SU-DHL-6 (cell line): Measurements from ENCODE around the gene CA7.

ENCODE experiments used
- H2AFZ ChIP-seq: fragments of 200-600 bp; sonication (generic); 2 replicates; pipeline ENCODE4 v1.6.1; 2014; ENCODE audit warnings: low read depth, mild to moderate bottlenecking, moderate library complexity, mixed read lengths, antibody characterized with exemption, low read length; ENCODE audit not compliant: severe bottlenecking
- H3F3A ChIP-seq: fragments of 200-600 bp; shearing (Covaris generic); 2 replicates; pipeline ENCODE4 v1.6.0; 2016; ENCODE audit warnings: antibody characterized with exemption, mild to moderate bottlenecking; ENCODE audit not compliant: insufficient read depth
- H3K27ac ChIP-seq: fragments of 200-600 bp; sonication (generic); 2 replicates; pipeline ENCODE4 v1.5.1; 2016; ENCODE audit warnings: low read depth, mild to moderate bottlenecking, low read length, moderate library complexity, mixed read lengths
- H3K27me3 ChIP-seq: fragments of 200-600 bp; sonication (generic), shearing (Covaris generic); 2 replicates; pipeline ENCODE4 v1.6.0; 2014; ENCODE audit warnings: mild to moderate bottlenecking, low read length
- H3K36me3 ChIP-seq: fragments of 200-600 bp; sonication (generic); 2 replicates; pipeline ENCODE4 v1.6.1; 2014; ENCODE audit warnings: mild to moderate bottlenecking, low read length, mixed read lengths
- H3K4me2 ChIP-seq: fragments of 300-600, 200-600 bp; shearing (Covaris generic), sonication (generic); 2 replicates; pipeline ENCODE4 v1.6.0; 2014; ENCODE audit warnings: low read length, low read depth, mild to moderate bottlenecking; ENCODE audit not compliant: poor library complexity, severe bottlenecking
- H3K4me3 ChIP-seq: fragments of 200-600 bp; sonication (generic); 2 replicates; pipeline ENCODE4 v1.5.1; 2014; ENCODE audit warnings: antibody characterized with exemption, low read length, mild to moderate bottlenecking, mixed read lengths; ENCODE audit not compliant: insufficient read depth, poor library complexity, severe bottlenecking
- H3K79me2 ChIP-seq: fragments of 200-600 bp; sonication (generic); 2 replicates; pipeline ENCODE4 v1.6.1; 2014; ENCODE audit warnings: mild to moderate bottlenecking, low read length, moderate library complexity; ENCODE audit not compliant: insufficient read depth
- H3K9ac ChIP-seq: fragments of 200-600 bp; sonication (generic); 2 replicates; pipeline ENCODE4 v1.7.0; 2014; ENCODE audit warnings: mild to moderate bottlenecking, low read length
- H3K9me2 ChIP-seq: fragments of 200-600 bp; sonication (generic); replicated peaks from 2 replicates; pipeline ENCODE4 v1.6.1; 2014; ENCODE audit warnings: low read length; ENCODE audit not compliant: insufficient read depth
- H3K9me3 ChIP-seq: fragments of 200-600 bp; sonication (generic); 2 replicates; pipeline ENCODE4 v1.6.1; 2014; ENCODE audit warnings: low read length, mixed read lengths; ENCODE audit not compliant: insufficient read depth
- H4K20me1 ChIP-seq: fragments of 200-600 bp; sonication (generic); 2 replicates; pipeline ENCODE4 v1.6.1; 2014; ENCODE audit warnings: low read depth, mild to moderate bottlenecking, antibody characterized with exemption, low read length, moderate library complexity, mixed read lengths
- CTCF ChIP-seq: fragments of 200-600 bp; sonication (generic); IDR thresholded peaks from one replicate; pipeline ENCODE4 v1.5.1; 2017; ENCODE audit warnings: antibody characterized with exemption, mild to moderate bottlenecking, low read length, moderate library complexity; ENCODE audit not compliant: insufficient read depth, poor library complexity, severe bottlenecking
- EZH2phosphoT487 ChIP-seq: fragments of 200-600 bp; sonication (generic), shearing (Covaris generic); conservative IDR thresholded peaks from 2 replicates; pipeline ENCODE4 v1.6.1; 2018; ENCODE audit warnings: mild to moderate bottlenecking, antibody characterized with exemption, low read length, moderate library complexity, mixed read lengths

The CA7 gene

GRCh38 chr16:66902648-66903543 lies 58.7 kb downstream of the CA7 start:
- Histone ChIP-seq H3K36me3 (no peaks in the 10 kb centered on the region), H2AFZ (no peak overlapping the region), H3F3A (no peaks in the 10 kb centered on the region), H3K9me3 (no peaks in the 10 kb centered on the region), H3K9me2 (no peaks in the 10 kb centered on the region), H3K79me2 (no peaks in the 10 kb centered on the region), H4K20me1 (no peaks in the 10 kb centered on the region), H3K9ac (no peak overlapping the region), H3K4me2 (no peak overlapping the region), H3K27me3 (no peaks in the 10 kb centered on the region), H3K27ac (no peak overlapping the region), H3K4me3 (no peak overlapping the region)
- no peak for TF ChIP-seq CTCF
- no peak for TF ChIP-seq EZH2phosphoT487
